GM18517 (cell line): ENCODE measurements around the gene CRELD1.
A peak's percentile ranks its signal among the peaks of the same experiment; 100 is the strongest.
"Not testable (repeated sequence)": the region's sequence is repeated elsewhere in the genome, so short reads cannot be mapped to it uniquely, and the experiment has no call there.

Experiments
- ATAC-seq: cut with Tn5 transposase; IDR thresholded peaks from one replicate; pipeline ENCODE4 v1.9.1; 2021; ENCODE audit warnings: mild to moderate bottlenecking, moderate library complexity; ENCODE audit not compliant: unreplicated experiment

The CRELD1 gene

GRCh38 chr3:9933561-9934234, at the start of gene CRELD1:
CRELD1 (plus strand) TSS chr3:9933834; CDS start chr3:9934439, 605 bp downstream.
- peak; percentile 91 for ATAC-seq

- ATAC-seq = no peak
Measured at GRCh38 chr3:9884555-9885165, 49.0 kb upstream of the CRELD1 start.

- ATAC-seq = no peak
Measured at GRCh38 chr3:9886328-9886727, 47.3 kb upstream of the CRELD1 start.

GRCh38 chr3:9887480-9887879, 46.2 kb upstream of the CRELD1 start:
- ATAC-seq = no peak

DNA sequence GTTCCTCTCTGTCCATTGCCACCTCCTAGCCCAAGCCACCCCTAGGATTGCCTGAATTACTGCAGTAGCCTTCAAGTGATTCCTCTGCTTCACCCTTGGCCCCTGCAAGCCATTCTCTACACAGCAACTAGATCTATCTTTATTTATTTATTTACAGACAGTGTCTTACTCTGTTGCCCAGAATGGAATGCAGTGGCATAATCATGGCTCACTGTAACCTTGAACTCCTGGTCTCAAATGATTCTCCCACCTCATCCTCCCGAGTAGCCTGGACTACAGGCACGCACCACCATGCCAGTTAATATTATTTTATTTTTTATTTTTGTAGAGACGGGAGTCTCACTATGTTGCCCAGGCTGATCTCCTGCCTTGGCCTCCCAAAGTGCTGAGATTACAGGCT, 45.1 kb upstream of the CRELD1 start:
- ATAC-seq = no peak

- ATAC-seq = no peak
Measured at GRCh38 chr3:9889405-9889804, 44.2 kb upstream of the CRELD1 start.

- ATAC-seq = peak; percentile 63
Measured at GRCh38 chr3:9890249-9891071, 43.2 kb upstream of the CRELD1 start, which contains the start of gene JAGN1. JAGN1 (plus strand) TSS chr3:9890610; CDS start chr3:9890723, 113 bp downstream.

DNA sequence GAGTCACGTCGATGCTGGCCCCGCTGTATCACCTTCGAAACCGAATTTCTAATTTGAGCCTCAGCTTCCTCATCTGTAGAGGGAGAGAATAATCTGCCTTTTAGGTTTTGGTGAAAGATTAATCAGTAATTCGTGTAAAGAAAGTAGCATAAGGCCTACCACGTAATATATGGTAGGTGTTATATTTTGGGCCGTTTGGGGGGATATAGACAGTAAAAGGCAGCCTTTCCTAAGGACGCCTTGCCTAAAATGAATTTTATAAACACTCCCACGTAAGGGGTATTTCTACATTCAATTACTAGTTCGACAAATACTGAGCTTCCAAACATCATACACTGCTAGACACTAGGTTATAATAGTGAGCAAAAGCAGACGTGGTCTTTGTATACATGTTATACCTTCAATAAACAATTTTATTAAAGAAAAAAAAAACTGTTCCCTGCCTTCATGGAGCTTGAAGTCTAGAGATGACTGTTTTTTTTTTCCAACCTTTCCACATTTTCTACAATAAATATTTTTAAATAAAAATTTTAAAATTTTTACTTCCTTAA, 42.5 kb upstream of the CRELD1 start:
- no peak for ATAC-seq

- no peak for ATAC-seq
Measured at GRCh38 chr3:9893739-9894138, 39.9 kb upstream of the CRELD1 start.

- ATAC-seq = not testable (repeated sequence)
Measured at GRCh38 chr3:9895715-9896114, 37.9 kb upstream of the CRELD1 start.

DNA sequence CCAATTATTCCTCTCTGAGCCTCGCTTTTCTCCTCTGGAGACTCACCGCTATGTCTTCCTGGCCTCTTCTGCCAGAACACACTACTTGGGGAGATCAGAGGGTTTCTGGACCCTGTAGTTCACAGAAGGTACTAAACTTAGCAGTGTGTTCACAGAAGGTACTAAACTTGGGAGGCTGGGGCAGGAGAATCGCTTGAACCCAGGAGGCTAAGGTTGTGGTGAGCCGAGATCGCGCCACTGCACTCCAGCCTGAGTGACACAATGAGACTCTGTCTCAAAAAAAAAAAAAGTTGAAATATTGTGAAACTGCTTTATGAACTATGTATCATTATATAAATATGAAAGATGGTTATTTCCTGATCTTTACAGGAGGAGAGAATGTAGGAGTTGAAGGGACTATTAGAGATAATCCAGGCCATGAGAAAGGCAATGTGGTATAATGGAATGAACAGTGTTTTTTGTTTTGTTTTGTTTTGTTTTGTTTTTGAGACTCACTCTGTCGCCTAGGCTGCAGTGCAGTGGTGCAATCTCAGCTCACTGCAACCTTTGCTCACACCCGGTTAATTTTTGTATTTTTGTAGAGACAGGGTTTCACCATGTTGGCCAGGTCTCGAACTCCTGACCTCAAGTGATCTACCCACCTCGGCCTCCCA, 36.8 kb upstream of the CRELD1 start:
- ATAC-seq = not testable (repeated sequence)

DNA sequence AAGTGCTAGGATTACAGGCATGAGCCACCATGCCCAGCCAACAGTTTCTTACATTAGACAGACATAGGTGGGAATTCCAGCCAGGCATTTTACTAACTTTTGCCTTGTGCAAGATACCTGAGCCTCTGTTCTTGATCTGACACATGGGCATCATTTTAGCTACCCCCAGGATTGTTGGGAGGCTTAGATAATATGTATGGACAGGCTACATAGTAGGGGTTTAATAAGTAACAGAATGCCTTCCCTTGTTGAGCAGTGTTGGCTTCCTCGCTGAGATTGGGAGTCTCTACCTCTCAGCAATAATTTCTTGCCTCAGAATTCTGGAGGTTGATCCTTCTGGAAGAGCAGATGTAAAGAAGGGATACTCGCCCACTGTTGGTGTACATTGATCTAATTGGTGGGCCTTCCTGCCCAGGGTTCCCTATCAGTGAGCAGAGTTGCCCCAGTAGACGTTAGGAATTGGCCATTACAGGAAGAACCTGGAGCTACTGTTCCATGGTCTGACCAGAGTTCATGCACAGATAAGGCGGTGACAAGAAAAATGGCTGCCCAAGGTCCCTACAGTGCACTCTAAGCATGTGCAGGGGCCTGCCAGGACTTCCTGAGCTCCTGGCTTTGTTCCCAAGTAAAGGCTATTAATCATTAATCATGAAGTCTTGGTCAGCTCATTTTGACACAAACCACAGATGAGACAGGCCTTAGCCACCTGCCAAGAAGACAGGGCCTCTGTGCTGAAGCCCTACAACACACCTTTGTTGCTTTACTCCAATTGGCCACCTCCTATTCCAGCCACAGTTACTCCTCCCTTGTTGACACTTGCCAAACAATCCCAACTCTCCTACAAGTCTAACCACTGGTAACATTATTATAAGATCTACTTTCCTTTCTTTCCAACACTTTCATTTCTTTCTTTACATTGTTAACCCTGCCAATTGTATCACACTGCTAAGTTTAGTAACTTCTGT, 35.9 kb upstream of the CRELD1 start:
- ATAC-seq = peak; percentile 52

- ATAC-seq = no peak
Measured at GRCh38 chr3:9898467-9899241, 35.0 kb upstream of the CRELD1 start.

DNA sequence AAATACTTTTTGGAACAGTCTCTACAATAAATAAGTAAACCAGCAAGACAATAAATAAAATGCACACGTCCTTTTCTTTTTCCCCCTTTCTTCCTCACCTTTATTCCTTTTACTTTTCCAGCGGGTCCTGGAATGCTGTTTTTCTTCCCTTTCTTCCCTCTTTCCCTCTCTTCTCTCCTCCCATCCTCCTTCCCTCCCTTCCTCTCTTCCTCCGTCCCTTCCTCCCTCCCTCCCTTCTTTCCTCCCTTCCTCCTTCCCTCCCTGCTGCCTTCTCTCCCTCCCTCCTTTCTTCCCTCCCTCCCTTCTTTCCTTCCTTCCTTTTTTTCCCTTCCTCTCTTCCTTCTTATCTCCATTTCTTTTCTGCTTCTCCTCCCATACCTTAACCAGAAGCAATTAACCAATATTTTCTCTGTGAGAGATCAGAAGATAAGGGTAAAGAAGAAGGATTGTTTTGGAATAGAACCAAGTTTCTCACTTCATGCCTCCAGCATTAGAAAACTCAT, 34.3 kb upstream of the CRELD1 start:
- no peak for ATAC-seq

DNA sequence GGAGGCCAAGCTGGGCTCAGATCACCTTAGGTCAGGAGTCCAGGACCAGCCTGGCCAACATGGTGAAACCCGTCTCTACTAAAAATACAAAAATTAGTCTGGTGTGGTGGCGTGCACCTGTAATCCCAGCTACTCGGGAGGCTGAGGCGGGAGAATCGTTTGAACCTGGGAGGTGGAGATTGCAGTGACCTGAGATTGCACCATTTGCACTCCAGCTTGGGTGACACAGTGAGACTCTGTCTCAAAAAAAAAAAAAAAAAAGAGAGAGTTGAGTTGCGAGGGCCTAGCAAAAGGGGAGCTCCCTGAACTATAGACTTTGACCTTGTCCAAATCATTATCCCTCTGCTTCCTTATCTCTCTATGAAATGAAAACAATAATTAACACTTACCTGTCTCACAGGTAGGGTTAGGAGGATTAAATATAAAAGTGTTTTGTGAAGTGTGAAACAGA, 32.6 kb upstream of the CRELD1 start:
- not testable (repeated sequence) for ATAC-seq

DNA sequence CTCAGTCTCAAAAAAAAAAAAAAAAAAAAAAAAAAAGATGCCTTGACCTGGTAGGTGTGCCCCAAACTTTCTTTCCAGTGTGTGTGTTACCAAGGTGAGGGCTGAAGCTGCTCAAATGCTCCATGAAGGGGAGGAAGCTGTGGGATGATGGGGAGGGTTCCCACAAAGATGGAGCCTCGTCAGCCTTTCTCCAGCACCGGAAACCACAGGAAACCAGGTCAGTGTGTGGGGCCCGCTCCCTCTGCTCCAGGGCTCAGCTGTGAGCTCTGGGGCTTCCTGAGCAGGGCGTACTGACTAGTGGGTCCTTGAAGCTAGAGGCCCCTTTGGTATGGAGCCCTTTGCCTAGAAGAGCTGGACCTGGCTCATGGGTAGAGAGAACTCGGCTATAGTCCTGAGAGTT, 31.7 kb upstream of the CRELD1 start:
- no peak for ATAC-seq

DNA sequence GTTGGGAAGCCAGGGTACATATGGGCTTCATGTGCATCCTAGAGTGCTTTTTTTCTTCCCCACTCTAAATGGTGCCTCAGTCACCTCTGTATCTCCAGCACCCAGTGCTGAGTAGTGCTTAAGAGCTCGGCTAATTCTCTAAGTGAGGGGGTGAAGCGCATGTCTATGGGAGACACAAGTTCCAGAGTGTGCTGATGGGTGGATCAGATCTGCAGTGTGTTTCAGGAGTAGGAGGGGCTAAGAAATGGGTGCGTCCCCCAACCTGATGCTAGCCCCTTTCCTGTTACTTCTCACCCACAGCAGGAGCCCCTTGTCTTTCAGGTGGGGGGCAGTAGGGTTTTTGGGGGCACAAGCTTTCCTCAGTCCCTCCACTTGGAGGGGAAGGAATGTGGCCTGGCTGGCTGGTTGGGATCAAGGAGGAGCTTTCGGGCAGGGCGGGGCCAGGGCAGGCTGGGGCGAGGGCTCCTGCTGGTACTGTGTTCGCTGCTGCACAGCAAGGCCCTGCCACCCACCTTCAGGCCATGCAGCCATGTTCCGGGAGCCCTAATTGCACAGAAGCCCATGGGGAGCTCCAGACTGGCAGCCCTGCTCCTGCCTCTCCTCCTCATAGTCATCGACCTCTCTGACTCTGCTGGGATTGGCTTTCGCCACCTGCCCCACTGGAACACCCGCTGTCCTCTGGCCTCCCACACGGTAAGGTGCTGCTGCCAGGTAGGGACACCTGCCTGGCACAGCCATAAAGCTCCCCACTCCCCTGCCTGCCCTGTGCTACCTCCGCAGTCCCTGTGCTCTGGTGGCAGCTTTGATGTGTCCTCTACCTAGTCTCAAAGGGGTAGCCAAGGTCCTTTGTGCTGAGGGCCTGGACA, 31.0 kb upstream of the CRELD1 start, which contains the start of gene IL17RE:
IL17RE (plus strand) TSS at position 477 of the 866 bp plus-strand sequence; CDS start at position 562, 85 bp downstream.
- ATAC-seq = no peak

GRCh38 chr3:9903238-9903624, 30.4 kb upstream of the CRELD1 start:
- ATAC-seq = no peak
